ENCODE measurements around the gene TMEM143.
"Not testable (repeated sequence)": the region's sequence is repeated elsewhere in the genome, so short reads cannot be mapped to it uniquely, and the experiment has no call there.

TMEM143 gene

DNA sequence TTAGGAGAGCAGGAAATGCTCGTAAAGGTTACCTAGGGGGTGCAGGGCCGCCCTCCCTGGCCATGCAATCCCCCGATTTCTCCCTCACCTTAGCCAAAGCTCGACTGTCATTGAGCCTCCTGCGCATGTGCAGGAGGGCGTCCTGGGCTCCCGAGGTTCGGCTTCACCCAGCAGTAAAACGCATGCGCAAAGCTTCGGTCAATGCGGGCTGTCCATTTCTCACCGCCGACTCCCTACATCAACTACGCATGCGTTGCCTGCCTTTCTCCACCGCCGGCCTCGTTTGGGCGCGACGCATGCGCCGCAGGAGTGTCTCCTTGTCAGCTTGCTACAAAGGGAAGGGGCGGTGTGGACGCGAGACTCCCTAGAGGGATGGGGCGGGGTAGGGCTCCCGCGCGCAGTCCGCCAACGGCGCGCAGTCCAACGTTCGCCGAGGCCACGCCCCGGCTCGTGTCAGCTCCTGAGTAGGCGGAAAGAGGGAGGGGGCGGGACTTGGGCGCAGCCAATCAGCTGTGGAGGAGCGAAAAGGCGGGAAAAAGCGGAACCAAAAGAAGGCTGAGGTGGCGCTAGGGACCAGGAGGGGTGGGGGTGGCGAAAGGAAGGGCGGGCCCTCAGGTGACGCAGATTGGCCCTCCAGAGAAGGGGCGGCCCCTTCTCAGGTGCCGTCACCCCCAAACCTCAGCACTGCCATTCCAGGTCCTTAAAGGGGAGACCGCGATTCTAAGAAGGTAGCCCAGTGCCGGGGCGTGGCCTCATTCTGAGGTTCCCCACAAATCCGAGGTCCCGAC, at the start of gene TMEM143, which contains the start of gene SYNGR4:
TMEM143 (minus strand) TSS at position 131 of the 788 bp plus-strand sequence; CDS start at position 111, 20 bp downstream.
SYNGR4 (plus strand) TSS at position 558 of the 788 bp plus-strand sequence. CDS start 1,476 bp downstream, outside the sequence.
- DNase-seq (ENCODE audit: low read depth in 3 of 3), result peak; percentile 93 to 97 (median 95)

DNA sequence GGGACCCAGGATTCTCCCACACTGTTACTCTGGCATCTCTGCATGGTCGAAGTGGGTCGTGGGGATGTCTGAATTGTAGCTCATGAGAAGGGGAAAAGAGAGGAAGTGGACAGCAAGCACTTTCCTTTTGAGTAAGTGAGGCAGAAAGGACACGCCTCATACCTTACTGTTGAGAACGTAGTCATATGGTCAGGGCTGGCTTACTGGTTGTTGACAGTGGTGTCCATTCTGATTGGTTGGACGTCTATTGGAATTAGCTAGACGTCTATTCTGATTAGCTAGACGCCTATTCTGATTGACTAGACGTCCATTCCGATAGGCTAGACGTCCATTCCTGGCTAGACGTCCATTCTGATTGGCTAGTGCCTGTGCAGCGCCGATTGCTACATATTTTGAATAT, 42.1 kb upstream of the TMEM143 start:
- DNase-seq (ENCODE audit: low read depth in 3 of 3), result no peak

DNA sequence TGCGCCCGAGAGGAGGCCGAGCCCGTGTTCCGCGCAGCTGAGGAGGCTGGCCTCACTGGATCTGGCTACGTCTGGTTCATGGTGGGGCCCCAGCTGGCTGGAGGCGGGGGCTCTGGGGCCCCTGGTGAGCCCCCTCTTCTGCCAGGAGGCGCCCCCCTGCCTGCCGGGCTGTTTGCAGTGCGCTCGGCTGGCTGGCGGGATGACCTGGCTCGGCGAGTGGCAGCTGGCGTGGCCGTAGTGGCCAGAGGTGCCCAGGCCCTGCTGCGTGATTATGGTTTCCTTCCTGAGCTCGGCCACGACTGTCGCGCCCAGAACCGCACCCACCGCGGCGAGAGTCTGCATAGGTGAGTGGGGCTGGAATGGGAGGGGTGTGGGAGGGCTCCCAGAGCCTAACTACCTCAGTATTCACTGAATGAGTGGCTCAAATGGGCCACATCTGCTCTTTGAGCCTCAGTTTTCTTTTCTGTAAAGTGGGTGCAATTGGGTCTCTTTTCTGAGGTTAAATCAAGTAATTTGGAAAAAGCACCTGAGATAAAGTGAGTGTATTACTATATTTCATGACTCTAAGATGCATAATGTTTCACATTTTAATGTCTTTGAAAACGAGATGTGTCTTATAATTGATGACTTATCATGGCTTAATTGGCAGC, 41.4 kb upstream of the TMEM143 start:
- no peak for DNase-seq (ENCODE audit: low read depth in 3 of 3)

DNA sequence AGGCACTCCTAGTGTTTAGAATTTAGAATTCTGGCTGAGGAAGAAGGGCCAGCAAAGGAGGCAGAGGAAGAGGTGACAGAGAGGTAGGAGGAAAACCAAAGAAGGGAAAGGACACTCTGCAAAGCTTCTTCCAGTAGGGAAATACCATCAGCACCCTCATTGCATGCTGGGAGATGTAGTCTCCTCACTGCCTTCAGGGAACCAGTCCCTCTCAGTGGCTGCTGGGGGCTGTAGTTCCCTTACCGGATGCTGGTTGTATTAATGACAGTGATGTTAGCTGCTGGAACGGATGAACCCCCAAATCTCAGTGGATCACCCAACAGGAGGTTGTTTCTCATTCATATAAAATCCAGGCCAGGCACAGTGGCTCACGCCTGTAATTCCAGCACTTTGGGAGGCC, 39.9 kb upstream of the TMEM143 start:
- DNase-seq (ENCODE audit: low read depth in 3 of 3), result peak in 1 of 3 experiments; percentile 29

DNA sequence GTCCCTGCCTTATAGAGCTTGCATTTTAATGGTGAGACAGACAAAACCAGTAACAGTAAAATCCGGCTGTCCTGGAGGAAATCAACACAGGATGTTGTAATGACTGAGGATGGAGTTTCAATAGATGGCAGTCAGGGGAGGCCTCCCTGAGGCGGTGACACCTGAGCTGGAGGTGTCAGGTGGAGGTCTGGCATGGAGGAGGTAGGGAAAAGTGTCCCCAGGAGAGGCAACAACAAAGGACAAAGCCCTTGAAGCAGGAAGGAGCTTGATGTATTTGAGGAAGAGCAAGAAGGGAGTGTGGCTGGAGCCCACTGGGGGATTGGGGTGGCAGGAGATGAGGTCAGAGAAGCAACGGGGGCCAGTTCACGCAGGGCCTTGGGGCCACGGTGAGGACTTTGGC, 37.5 kb upstream of the TMEM143 start:
- no peak for DNase-seq (ENCODE audit: low read depth in 3 of 3)

DNA sequence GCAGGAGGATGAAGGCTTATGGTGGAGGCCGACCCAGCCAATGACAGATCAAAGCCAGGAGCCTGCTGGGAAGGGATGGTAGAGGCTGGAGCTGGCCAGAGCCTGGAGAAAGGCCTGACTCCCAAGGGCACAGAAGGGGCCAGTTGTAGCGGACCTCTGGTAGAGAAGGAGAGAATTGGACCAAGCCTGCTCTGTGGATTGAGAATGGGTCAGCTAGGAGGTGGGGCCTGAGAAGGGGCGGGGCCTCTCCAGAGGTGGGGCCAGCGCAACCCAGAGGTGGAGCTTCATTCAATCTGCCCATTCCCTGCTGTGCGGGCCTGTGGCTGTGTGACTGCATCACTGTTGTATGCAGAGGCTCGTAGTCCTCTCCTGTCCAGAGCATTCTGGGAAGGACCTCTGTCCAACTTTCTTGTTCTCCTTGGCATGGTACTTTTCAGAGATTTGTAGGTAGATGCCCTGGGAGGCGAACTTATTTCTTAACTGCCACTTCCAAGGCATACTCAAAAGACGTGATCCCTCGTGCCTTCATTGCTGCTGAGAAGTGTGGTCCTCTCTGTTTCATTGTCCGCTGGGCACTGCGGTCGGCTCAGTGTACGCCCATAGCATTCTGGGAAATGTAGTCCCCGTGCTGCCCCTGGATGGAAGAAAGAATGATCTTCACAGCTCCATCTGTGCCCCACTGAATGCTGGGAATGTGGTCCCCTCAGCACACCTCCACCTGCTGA, 36.4 kb upstream of the TMEM143 start:
- no peak for DNase-seq (ENCODE audit: low read depth in 3 of 3)

DNA sequence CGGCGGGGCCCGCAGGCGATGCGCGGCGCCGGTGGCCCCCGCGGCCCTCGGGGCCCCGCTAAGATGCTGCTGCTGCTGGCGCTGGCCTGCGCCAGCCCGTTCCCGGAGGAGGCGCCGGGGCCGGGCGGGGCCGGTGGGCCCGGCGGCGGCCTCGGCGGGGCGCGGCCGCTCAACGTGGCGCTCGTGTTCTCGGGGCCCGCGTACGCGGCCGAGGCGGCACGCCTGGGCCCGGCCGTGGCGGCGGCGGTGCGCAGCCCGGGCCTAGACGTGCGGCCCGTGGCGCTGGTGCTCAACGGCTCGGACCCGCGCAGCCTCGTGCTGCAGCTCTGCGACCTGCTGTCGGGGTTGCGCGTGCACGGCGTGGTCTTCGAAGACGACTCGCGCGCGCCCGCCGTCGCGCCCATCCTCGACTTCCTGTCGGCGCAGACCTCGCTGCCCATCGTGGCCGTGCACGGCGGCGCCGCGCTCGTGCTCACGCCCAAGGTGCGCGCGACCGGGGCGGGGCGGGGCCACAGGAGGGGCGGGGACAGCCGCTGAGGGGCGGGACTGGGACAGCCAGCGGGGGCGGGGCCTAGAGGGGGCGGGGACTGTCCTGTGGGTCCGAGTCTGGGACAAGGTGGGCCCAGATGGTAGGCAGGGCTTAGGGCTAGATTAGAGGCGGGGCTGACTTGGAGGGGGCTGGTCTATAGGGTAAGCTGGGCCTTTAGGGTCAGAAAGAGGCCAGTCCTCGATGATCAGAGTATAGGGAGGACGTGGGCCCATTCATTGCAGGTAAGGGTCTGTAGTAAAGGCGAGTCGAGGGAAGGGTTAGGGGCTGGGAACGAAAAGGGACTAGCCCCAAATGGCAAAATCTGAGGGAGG, 34.9 kb upstream of the TMEM143 start:
- DNase-seq (ENCODE audit: low read depth in 3 of 3), result peak; percentile 60 to 86 (median 65)

DNA sequence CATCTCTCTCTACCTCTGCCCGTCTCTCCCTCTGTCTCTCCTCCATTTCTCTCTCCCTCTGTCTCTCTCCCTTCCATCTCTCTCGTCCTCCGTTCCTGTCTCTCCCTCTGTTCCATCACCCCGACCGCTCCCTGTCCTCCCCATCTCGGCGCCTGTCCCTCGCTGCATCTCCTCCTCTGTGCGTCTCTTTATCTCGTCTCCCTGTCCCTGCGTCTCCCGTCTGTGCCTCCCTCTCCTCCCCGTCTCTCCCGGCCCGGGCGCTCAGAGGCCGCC, 34.3 kb upstream of the TMEM143 start:
- DNase-seq (ENCODE audit: low read depth in 3 of 3), result no peak

DNA sequence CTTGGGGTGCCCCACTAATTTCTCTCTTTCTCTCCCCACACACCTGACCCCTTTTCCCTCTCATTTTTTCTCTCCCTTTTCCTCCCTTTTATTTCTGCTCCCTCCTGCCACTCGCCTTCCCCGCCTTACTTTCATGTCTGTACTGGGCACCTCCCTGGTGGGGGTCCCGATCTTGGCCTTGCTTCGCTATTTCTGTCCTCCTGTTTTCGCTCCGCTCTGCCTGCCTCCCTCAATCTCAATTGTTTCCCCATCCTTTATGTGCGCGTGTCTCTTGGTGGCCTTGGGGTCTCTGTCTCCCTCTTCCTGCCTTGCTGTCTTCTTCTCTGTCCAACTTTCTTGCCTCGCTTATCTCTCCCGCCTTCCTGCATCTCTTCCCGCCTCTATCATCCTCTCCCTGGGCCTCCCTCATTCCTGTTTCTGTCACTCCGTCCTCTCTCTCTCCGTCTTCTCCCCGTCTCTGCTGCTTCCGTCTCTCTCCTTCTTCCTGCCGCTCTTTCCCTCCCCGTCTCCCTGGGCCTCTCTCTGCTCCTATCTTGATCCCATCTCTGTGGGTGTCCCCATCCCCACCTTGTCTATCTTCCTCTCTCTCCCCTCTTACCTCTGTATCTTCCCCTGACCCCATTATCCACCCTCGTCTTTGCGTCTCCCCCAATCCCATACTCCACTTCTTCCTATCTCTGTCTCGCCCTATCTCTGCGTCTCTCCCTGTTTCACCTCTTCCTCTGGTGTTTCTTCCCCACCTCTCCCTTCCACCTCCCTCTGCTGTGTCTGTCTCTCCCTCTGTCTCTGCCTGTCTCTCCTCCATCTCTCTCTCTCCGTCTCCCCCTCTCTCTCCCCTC, 33.7 kb upstream of the TMEM143 start:
- no peak for DNase-seq (ENCODE audit: low read depth in 3 of 3)

DNA sequence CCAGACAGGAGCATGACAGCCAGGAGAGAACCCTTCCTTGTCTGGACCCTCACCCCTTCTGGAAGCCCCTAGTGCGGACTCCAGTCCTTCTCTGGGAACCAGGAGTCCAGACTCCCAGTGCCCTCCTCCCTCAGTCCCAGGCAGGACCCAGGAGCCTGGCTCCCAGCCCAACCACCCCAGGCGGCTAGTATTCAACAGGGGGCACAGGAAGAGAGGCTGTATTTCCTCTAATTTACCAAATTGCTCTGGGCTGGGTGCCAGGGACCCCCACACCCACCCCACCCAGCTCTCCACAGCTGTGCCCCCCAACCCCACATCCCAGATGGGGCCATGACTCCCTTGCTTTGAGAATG, 33.1 kb upstream of the TMEM143 start:
- DNase-seq (ENCODE audit: low read depth in 3 of 3), result no peak

DNA sequence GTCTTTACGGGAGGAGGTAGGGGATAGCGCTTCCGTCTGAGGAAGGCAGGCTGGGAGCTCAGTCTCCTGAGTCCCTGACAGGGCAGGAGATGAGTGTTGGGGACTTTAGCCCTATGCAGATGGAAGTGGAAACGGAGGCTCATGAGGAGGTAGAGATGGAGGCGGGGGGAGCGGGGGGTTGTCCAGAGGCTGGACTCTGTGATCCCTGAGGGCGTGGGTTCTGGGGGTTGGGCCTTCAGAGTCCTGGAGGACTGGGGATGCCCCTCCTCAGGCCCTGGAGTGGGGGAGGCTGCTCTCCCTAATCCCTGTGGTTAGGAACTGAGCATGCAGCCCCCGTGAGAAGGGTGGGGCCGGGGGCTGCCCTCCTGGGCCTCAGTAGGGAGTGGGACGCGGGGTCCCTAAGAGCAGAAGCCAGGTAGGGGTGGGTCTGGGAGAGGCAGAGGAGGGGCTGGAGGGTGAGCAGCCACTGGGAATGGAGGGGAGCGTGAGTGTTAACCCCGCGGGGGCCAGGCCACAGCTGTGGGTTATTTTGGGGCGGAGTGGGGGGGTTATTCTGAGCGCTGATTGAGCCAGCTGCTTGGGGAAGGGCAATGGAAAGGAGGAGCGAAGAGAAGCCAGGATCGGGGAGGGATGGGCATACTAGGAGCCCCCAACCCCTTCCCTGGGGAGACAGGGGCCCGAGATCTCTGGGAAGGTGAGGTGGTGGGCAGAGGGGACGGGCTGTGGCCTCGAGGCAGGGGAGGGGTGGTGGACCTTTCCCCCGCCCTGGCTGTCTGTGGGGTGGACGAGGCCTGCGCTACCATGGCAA, 32.5 kb upstream of the TMEM143 start:
- DNase-seq (ENCODE audit: low read depth in 3 of 3), result no peak

DNA sequence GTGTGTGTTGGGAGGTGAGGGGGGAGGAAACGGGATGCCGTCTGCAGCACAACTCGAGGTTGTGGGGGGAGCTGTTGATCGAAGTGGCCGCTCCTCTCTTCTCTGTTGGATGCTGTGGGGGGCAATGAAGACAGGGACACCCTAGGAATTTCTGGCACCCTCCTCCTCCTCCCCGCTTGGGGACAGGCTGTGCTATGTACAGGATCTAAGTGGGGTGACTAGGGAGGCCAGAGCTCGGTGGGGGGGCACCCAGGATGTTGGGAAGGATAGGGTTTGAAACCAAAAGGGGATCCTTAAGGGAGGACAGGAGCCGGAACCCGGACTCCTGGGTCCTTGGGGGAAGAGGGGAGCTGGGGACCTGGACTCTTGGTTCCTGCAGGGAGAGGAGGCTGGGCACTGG, 31.8 kb upstream of the TMEM143 start:
- no peak for DNase-seq (ENCODE audit: low read depth in 3 of 3)

DNA sequence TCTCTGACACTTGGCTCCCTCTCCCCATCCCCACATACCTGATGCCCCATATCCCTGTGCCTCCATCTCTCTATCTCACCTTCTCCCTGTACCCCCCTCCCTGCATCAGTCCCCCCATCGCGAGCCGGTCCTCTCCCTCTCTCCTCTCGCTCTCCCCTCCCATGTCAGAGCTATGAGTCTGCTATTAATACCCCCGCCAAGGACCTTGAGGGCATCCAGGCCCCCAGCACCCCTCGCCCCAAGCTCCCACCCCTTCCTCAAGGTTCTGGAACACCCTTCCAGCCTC, 31.4 kb upstream of the TMEM143 start:
- DNase-seq (ENCODE audit: low read depth in 3 of 3), result no peak

DNA sequence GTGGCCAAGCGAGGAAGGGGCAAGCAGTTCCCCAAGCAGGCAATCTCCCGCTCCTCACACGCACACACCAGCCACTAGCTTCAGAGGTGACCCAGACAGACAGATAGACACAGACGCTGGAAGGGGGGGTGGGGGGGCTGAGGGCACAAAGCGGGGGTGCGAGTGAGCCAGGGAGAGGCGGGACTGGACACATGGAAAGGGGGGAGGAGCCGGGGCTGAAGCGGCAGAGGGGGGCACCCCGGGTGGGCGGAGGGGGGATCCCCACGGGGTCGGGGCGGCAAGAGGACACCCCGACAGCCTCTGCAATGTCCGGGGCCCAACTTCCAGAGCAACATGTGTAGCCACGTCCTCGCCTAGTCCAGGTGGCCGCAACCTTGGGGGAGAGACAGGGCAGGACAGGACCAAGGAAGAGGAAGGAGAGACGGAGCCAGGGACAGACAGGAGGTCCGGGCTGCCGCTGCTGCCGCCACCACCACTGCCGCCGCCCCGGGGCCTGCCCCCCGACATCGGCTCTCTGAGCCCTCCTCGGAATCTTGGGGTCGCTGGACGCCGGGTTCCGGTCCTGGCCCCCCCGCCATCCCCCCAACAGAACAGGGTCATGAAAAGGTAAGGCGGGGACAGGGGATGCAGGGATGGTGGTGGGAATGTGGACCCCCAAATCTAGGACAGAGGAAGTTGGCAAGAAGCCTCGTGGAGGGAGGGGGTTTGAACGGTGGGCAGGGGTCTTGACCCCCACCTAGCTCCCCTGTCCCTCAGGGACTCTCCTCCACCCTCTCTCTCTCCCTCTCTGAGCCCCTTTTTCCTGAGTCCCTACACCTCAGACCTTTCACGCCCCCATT, 30.8 kb upstream of the TMEM143 start:
- no peak for DNase-seq (ENCODE audit: low read depth in 3 of 3)

DNA sequence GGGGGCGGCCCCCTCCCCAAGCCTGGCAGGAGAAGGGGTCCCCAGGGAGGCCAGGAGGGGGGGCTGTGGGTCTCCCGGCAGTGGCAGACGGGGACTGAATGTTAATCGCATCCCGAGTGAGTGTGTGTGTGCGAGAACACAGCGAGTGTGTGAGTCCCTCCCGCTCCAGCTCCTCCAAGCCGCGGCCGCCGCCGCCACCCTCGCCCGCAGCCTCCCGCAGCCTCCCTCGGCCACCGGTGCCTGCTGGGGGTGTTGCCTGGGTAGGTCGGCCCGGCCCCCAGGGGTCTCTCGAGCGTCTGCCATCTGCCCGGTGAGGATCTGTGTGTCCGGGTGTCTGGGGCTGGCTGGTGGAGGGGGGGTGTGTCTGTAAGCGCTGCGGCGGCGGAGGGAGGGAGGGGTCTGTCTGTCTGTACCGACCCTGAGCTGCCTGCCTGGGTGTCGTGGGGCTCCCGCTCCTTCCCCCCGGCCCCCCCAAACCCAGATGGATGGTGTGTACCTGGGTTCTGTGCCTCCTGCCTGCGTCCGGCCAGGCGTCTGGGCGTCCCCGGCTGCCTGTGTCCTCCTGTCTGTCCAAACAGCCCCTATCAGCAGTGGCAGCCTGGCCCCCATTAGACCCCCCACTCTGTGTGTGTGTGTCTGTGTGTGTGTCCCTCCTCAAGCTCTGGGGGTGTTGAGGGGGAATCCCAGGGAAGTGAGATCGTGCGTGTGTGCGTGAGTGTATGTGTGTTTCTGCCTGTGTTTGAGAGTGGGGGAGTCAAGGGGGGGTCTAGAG, 30.0 kb upstream of the TMEM143 start, which contains the start of gene GRIN2D:
GRIN2D (plus strand) TSS at position 110 of the 772 bp plus-strand sequence. CDS start 4,725 bp downstream, outside the sequence.
- no peak for DNase-seq (ENCODE audit: low read depth in 3 of 3)

DNA sequence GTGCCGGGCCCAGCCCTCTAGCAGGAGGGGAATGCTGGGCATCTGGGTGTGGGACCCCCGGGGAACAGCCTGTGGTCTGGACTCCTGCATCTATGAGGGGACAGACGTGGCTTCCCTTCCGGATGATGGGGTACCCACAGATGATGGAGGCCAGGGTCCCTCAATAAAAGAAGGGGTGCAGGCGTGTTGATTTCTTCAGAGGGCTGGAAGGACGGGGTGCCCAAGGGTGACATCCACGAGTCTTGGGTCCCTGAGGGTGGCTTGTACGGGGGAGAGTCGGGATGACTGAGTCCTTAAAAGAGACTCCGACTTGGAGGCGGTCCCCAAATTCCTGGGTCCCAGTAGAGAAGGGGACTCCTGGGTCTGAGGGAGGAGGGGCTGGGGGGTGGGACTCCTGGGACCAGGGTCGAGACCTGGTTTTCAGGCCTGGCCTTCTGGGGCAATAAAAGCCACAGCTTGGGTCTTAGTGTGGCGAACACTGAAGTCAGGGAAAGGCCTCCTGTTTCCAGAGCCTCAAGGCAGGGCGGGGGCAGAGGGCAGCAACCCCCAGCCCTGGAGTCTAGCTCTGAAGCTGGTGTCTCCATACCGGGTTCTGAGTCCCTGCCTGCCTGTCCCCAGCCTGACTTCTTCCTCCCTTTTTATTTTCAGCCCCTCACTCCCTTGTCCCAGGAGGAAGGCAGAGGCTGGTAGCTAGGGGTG, 29.3 kb upstream of the TMEM143 start:
- DNase-seq (ENCODE audit: low read depth in 3 of 3), result no peak

DNA sequence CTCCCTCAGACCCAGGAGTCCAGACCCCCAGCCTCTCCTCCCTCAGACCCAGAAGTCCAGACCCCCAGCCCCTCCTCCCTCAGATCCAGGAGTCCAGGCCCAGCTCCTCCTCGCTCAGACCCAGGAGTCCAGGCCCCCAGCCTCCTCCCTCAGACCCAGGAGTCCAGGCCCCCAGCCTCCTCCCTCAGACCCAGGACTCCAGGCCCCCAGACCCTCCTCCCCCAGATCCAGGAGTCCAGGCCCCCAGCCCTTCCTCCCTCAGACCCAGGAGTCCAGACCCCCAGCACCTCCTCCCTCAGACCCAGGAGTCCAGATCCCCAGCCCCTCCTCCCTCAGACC, 28.2 kb upstream of the TMEM143 start:
- DNase-seq (ENCODE audit: low read depth in 3 of 3), result not testable (repeated sequence)

Data from stimulated activated CD4-positive, alpha-beta T cell treated with anti-CD3 and anti-CD28 coated beads, TNF-alpha, amount 100 ng/mL, for 24 hours (primary cell).